ENCODE measurements around the gene KXD1.

GRCh38 chr19:18593367-18594095 is 35.9 kb downstream of the KXD1 start:
- TF ChIP-seq CTCF (IDR thresholded peaks at IDR 0.05), result no peak
- no peak for TF ChIP-seq CEBPB (IDR thresholded peaks at IDR 0.05)
- no peak for TF ChIP-seq REST (IDR thresholded peaks at IDR 0.05)
- no peak for TF ChIP-seq MAFK (IDR thresholded peaks at IDR 0.05; ENCODE audit: partially characterized antibody)
- TF ChIP-seq NR3C1 (IDR thresholded peaks at IDR 0.05), result no peak
- no peak for TF ChIP-seq RCOR1 (IDR thresholded peaks at IDR 0.05; ENCODE audit: low read depth, low read length)
- no peak for TF ChIP-seq HOXA7 (CRISPR knock-in tag; IDR thresholded peaks at IDR 0.05)
- TF ChIP-seq ZSCAN20 (CRISPR knock-in tag; IDR thresholded peaks at IDR 0.05), result no peak
- TF ChIP-seq RAD21 (conservative IDR thresholded peaks at IDR 0.05 in 1 of 2, IDR thresholded peaks at IDR 0.05 in 1 of 2), result no peak
- no peak for TF ChIP-seq CBX2 (IDR thresholded peaks at IDR 0.05; ENCODE audit: borderline replicate concordance, low read depth)
- TF ChIP-seq EP300 (IDR thresholded peaks at IDR 0.05), result no peak
- TF ChIP-seq JUNB (IDR thresholded peaks at IDR 0.05), result no peak
- TF ChIP-seq MYC (IDR thresholded peaks at IDR 0.05; ENCODE audit: borderline replicate concordance, low read length), result no peak
- TF ChIP-seq POLR2A (IDR thresholded peaks at IDR 0.05; ENCODE audit: low read length), result no peak
